ENCODE data around the gene HCFC1R1. TPM values are rescaled to one million over a fixed set of nuclear protein-coding genes. Genes with fewer than 3 reads are reported as not detected.
A peak's percentile ranks its signal among the peaks of the same experiment; 100 is the strongest.

HCFC1R1 gene
- total and polyA plus RNA-seq, 2 experiments from 2014 or later, result 30.2 to 192 TPM

- TF ChIP-seq EZH2phosphoT487 (IDR thresholded peaks at IDR 0.05; ENCODE audit: unreplicated experiment), result no peak
Measured at GRCh38 chr16:3062553-3062952, 38.8 kb upstream of the HCFC1R1 start (continued).

DNA sequence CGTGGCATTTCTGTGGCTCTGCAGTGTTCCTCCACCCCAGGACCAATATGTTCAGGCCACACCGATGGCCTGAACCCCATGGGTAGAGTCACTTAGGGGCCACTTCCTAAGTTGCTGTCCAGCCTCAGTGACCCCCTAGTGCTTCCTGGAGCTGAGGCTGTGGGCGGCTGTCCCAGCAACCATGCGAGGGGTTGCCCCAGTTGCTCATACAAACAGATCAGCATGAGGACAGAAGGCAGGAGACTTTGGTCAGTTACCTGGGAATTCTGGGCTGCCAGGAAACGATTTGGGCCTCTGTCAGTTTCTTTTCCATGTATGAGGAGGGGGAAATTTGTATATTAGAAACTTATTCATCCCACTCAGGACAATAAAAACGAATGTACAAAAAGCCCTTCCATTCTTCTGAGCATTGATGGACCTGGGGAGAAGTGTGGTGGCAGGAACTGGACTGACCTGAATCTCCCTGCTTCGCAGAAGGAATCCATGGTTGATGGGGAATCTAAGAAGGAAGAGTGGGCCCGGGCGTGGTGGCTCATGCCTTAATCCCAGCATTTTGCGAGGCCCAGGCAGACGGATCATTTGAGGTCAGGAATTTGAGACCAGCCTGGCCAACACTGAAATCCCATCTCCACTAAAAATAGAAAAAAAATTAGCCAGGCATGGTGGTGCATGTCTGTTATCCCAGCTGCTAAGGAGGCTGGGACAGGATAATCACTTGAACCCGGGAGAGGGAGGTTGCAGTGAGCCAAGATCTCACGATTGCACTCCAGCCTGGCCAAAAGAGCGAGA, 36.8 kb upstream of the HCFC1R1 start:
- ATAC-seq, result no peak
- no peaks in the 10 kb centered on the region for H3K9me3 Mint-ChIP-seq
- H3K36me3 Mint-ChIP-seq (ENCODE audit: low read depth), result peaks cover 6% of the 10 kb centered on the region; the same call in 1 of the 3 replicates
- H3K9me2 ChIP-seq (ENCODE audit: insufficient read depth), result no peaks in the 10 kb centered on the region
- peaks cover 20% of the 10 kb centered on the region for H3K27me3 Mint-ChIP-seq (ENCODE audit: insufficient read depth, low read depth, poor library complexity)
- H3K27ac ChIP-seq (ENCODE audit: low read depth), result no peak overlapping the region
- no peak overlapping the region for H3K4me2 ChIP-seq
- no peak for TF ChIP-seq EZH2phosphoT487 (IDR thresholded peaks at IDR 0.05; ENCODE audit: unreplicated experiment)
- no peak for TF ChIP-seq NANOG (IDR thresholded peaks at IDR 0.05; ENCODE audit: borderline replicate concordance)
- TF ChIP-seq CREB1 (CRISPR knock-in tag; IDR thresholded peaks at IDR 0.05; ENCODE audit: low read depth), result no peak
- no peak for TF ChIP-seq STAT1 (IDR thresholded peaks at IDR 0.05; ENCODE audit: unreplicated experiment)
- no peak for TF ChIP-seq ZNF462 (CRISPR knock-in tag; IDR thresholded peaks at IDR 0.05)
- no peak for TF ChIP-seq CTCF (conservative IDR thresholded peaks at IDR 0.05; ENCODE audit: low read depth in 2 of 2)
- no peak for TF ChIP-seq ZNF114 (CRISPR knock-in tag; IDR thresholded peaks at IDR 0.05)
- no peak for TF ChIP-seq ETS1 (IDR thresholded peaks at IDR 0.05)
- TF ChIP-seq POLR2AphosphoS5 (IDR thresholded peaks at IDR 0.05; ENCODE audit: low read depth), result no peak
- TF ChIP-seq JUNB (IDR thresholded peaks at IDR 0.05; ENCODE audit: unreplicated experiment), result no peak
- peaks cover 4% of the 10 kb centered on the region; the same call in 1 of the 2 replicates for H3K27me3 ChIP-seq (ENCODE audit: insufficient read depth)
- H3K36me3 ChIP-seq (ENCODE audit: insufficient read depth), result no peaks in the 10 kb centered on the region
- peaks cover 15% of the 10 kb centered on the region for H3F3A ChIP-seq (replicated peaks; ENCODE audit: low read depth)
- DNase-seq (ENCODE audit: low spot score), result no peak
- H3K79me2 ChIP-seq (replicated peaks; ENCODE audit: insufficient read depth), result no peaks in the 10 kb centered on the region; the same call in 1 of the 2 replicates
- no peak overlapping the region for H3K4me3 ChIP-seq
- H2AFZ ChIP-seq, result no peak overlapping the region
- H3K4me1 Mint-ChIP-seq, result peaks cover 25% of the 10 kb centered on the region
- no peaks in the 10 kb centered on the region; the same call in 1 of the 2 replicates for H4K20me1 ChIP-seq (replicated peaks; ENCODE audit: insufficient read depth)
- H3K4me3 Mint-ChIP-seq, result peak overlapping the region; percentile 73; the same call in 2 of the 3 replicates
- peak overlapping the region; percentile 20; the same call in 1 of the 2 replicates for H3K27ac Mint-ChIP-seq
- peaks cover 14% of the 10 kb centered on the region for H3K4me1 ChIP-seq (ENCODE audit: insufficient read depth)

All from GM23338 (cell line).